Stimulated activated CD8-positive, alpha-beta memory T cell treated with anti-CD3 and anti-CD28 coated beads, Interleukin-15, amount 100 ng/mL, for 1 hour (primary cell): Measurements from ENCODE around the gene MYO1H.
"Not testable (repeated sequence)": the region's sequence is repeated elsewhere in the genome, so short reads cannot be mapped to it uniquely, and the experiment has no call there.

ENCODE experiments used
- DNase-seq: peaks from one replicate; pipeline ENCODE4 v3.0.0-alpha.2; 2020; ENCODE audit warnings: low read depth

MYO1H gene

GRCh38 chr12:109346920-109347319 lies 780 bp upstream of the MYO1H start:
- DNase-seq, result no peak

- no peak for DNase-seq
Observed at GRCh38 chr12:109352184-109352583, 4.5 kb downstream of the MYO1H start.

GRCh38 chr12:109356577-109356976 lies 8.9 kb downstream of the MYO1H start:
- no peak for DNase-seq

- no peak for DNase-seq
Observed at GRCh38 chr12:109357032-109357431, 9.3 kb downstream of the MYO1H start.

GRCh38 chr12:109358154-109358869 lies 10.6 kb downstream of the MYO1H start:
- no peak for DNase-seq

- no peak for DNase-seq
Observed at GRCh38 chr12:109359131-109359690, 11.5 kb downstream of the MYO1H start.

- DNase-seq, result no peak
Observed at GRCh38 chr12:109369831-109370230, 22.1 kb downstream of the MYO1H start.

GRCh38 chr12:109377139-109377685 lies 29.5 kb downstream of the MYO1H start:
- DNase-seq, result no peak

GRCh38 chr12:109378569-109378968 lies 30.9 kb downstream of the MYO1H start:
- DNase-seq, result no peak

- no peak for DNase-seq
Observed at GRCh38 chr12:109382031-109382430, 34.3 kb downstream of the MYO1H start.

- no peak for DNase-seq
Observed at GRCh38 chr12:109383240-109383639, 35.5 kb downstream of the MYO1H start.

- DNase-seq, result no peak
Observed at GRCh38 chr12:109385339-109386058, 37.8 kb downstream of the MYO1H start.

GRCh38 chr12:109386059-109386433 lies 38.3 kb downstream of the MYO1H start:
- no peak for DNase-seq

GRCh38 chr12:109387425-109388166 lies 39.9 kb downstream of the MYO1H start:
- no peak for DNase-seq

GRCh38 chr12:109388167-109388563 lies 40.5 kb downstream of the MYO1H start:
- DNase-seq, result no peak

GRCh38 chr12:109389146-109389545 lies 41.4 kb downstream of the MYO1H start:
- no peak for DNase-seq

GRCh38 chr12:109393437-109394345 lies 46.0 kb downstream of the MYO1H start:
- peak; percentile 3 for DNase-seq

- DNase-seq, result no peak
Observed at GRCh38 chr12:109394891-109395290, 47.2 kb downstream of the MYO1H start.

GRCh38 chr12:109404841-109405240 lies 57.1 kb downstream of the MYO1H start:
- DNase-seq, result not testable (repeated sequence)

GRCh38 chr12:109406147-109406546 lies 58.4 kb downstream of the MYO1H start:
- DNase-seq, result not testable (repeated sequence)

GRCh38 chr12:109418848-109419480 lies 71.3 kb downstream of the MYO1H start:
- DNase-seq, result no peak
